ENCODE data around the gene SERPINA1.

- TF ChIP-seq CTCF (IDR thresholded peaks at IDR 0.05; ENCODE audit: poor library complexity) (no peak), EZH2phosphoT487 (IDR thresholded peaks at IDR 0.05; ENCODE audit: low read depth, severe bottlenecking, unreplicated experiment) (no peak), EZH2 (IDR thresholded peaks at IDR 0.05; ENCODE audit: borderline replicate concordance) (no peak)
Measured at GRCh38 chr14:94381149-94382030, 7.0 kb downstream of the SERPINA1 start.
